Keratinocyte (primary cell): ENCODE data around the gene DRD1.

ENCODE experiments used
- CTCF ChIP-seq, 3 experiments: IDR thresholded peaks in 1 of 3; conservative IDR thresholded peaks in 1 of 3; optimal IDR thresholded peaks in 1 of 3; 2 replicates in 2 of 3; 3 replicates in 1 of 3; pipeline versions ENCODE3 to v1.5.1; 2011; ENCODE audit warnings: low read length in 3 of 3, mild to moderate bottlenecking in 3 of 3, moderate library complexity in 2 of 3, control low read depth in 1 of 3, inconsistent platforms in 1 of 3; ENCODE audit not compliant: insufficient read depth in 2 of 3; ENCODE audit errors: extremely low read depth in 1 of 3
- EZH2 ChIP-seq: IDR thresholded peaks from one replicate; pipeline ENCODE4 v1.6.1; 2012; ENCODE audit warnings: inconsistent platforms, mild to moderate bottlenecking, low read length, moderate library complexity

- no peak for TF ChIP-seq EZH2
- TF ChIP-seq CTCF (optimal IDR thresholded peaks at IDR 0.05 in 1 of 3, IDR thresholded peaks at IDR 0.05 in 1 of 3, conservative IDR thresholded peaks at IDR 0.05 in 1 of 3; ENCODE audit: extremely low read depth in 1 of 3, insufficient read depth in 2 of 3, low read length in 3 of 3) = no peak
Observed at GRCh38 chr5:175393897-175394296, 50.1 kb downstream of the DRD1 start.
